HEK293T (cell line): ENCODE data around the gene OSBPL3.

ENCODE experiments used
- CTCF ChIA-PET: fragments of 350-600 bp; formaldehyde crosslinking; extraction: SDS; loops from one replicate; lab custom pipeline; 2021; ENCODE audit warnings: antibody characterized with exemption, inconsistent platforms; lab: Yijun Ruan, JAX
- POLR2A ChIA-PET: fragments of 350-600 bp; formaldehyde crosslinking; extraction: SDS; loops from one replicate; lab custom pipeline; 2020; ENCODE audit warnings: antibody characterized with exemption, inconsistent platforms; lab: Yijun Ruan, JAX
- DNase-seq: peaks from one replicate; pipeline ENCODE4 v3.0.0; 2012; ENCODE audit warnings: mixed read lengths; ENCODE audit errors: extremely low spot score
- ARNT ChIP-seq: fragments of 450-650 bp; IDR thresholded peaks from 2 replicates; pipeline ENCODE4 v1.6.1; 2017; ENCODE audit warnings: mild to moderate bottlenecking
- BHLHE40 ChIP-seq: fragments of 450-650 bp; IDR thresholded peaks from 2 replicates; pipeline ENCODE4 v1.6.1; 2016; ENCODE audit warnings: mild to moderate bottlenecking, moderate library complexity, borderline replicate concordance
- CTBP1 ChIP-seq: fragments of 450-650 bp; IDR thresholded peaks from 2 replicates; pipeline ENCODE4 v1.6.1; 2016; ENCODE audit warnings: borderline replicate concordance
- ELF4 ChIP-seq: fragments of 450-650 bp; IDR thresholded peaks from 2 replicates; pipeline ENCODE4 v1.6.1; 2017; ENCODE audit warnings: antibody characterized with exemption
- FOXA1 ChIP-seq: fragments of 450-650 bp; IDR thresholded peaks from 2 replicates; pipeline ENCODE4 v1.6.1; 2016; ENCODE audit warnings: mild to moderate bottlenecking
- FOXK2 ChIP-seq: fragments of 450-650 bp; IDR thresholded peaks from 2 replicates; pipeline ENCODE4 v1.6.1; 2016; ENCODE audit warnings: mild to moderate bottlenecking
- FOXM1 ChIP-seq: fragments of 450-650 bp; IDR thresholded peaks from 2 replicates; pipeline ENCODE4 v1.6.1; 2017; ENCODE audit warnings: mild to moderate bottlenecking, borderline replicate concordance
- HDGF ChIP-seq: fragments of 450-650 bp; IDR thresholded peaks from 2 replicates; pipeline ENCODE4 v1.6.1; 2017; ENCODE audit warnings: antibody characterized with exemption, borderline replicate concordance
- L3MBTL2 ChIP-seq: fragments of 450-650 bp; conservative IDR thresholded peaks from 2 replicates; pipeline ENCODE4 v1.6.1; 2016; ENCODE audit warnings: mild to moderate bottlenecking
- LEF1 ChIP-seq: fragments of 450-650 bp; IDR thresholded peaks from 2 replicates; pipeline ENCODE4 v1.6.1; 2017; ENCODE audit warnings: mild to moderate bottlenecking, borderline replicate concordance
- NFRKB ChIP-seq: fragments of 450-650 bp; IDR thresholded peaks from 2 replicates; pipeline ENCODE4 v1.6.1; 2016; ENCODE audit warnings: mild to moderate bottlenecking, moderate library complexity
- SP1 ChIP-seq: fragments of 450-650 bp; IDR thresholded peaks from 2 replicates; pipeline ENCODE4 v1.6.1; 2017
- SUZ12 ChIP-seq: fragments of 450-650 bp; IDR thresholded peaks from 2 replicates; pipeline ENCODE4 v1.6.1; 2016; ENCODE audit warnings: mild to moderate bottlenecking
- TARDBP ChIP-seq: fragments of 450-650 bp; IDR thresholded peaks from 2 replicates; pipeline ENCODE4 v1.6.1; 2016
- ZNF384 ChIP-seq: fragments of 450-650 bp; IDR thresholded peaks from 2 replicates; pipeline ENCODE4 v1.6.1; 2016
- TF ChIP-seq, protein P1 (sequence below): fragments of 450-650 bp; IDR thresholded peaks from 2 replicates; pipeline ENCODE4 v1.6.1; 2016

The OSBPL3 gene

DNA sequence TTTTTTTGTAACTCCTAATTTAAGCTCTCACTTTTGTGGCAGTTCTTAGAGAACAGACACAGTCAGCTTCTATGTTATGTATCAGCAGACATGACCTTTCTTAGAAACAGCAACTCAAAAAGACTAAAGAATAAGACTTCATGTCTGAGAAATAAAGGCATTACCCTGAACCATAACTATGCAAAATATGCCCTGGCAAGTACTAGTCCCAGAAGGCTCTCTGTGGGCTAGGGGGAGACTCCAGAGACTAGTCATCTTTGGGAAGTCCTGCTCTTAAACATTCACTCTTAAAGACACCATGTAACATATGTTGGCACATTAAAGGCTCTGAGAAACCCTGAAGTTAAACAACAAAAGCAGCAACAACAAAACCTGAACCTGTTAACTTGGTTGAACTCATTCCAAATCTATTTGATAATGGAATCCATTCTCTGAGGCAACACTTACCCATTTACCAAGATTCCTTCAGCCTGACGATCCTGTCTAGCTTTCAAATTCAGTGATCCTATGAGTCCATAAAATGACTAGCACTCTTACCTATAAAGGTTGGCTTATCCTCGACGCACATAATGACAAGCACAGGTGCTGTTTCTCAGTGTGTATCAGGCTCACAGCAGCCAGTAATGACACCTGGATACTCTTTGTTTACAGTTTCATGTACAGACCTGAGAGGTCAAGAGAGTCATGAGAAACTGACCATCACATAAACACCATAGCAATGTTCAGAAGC, 62.3 kb downstream of the OSBPL3 start:
- CTCF ChIA-PET, result no interaction called here
- TF ChIP-seq HDGF (no peak), CTBP1 (no peak), LEF1 (no peak), ELF4 (no peak), TARDBP (no peak), FOXA1 (no peak), FOXK2 (no peak), BHLHE40 (no peak), NFRKB (no peak)
- DNase-seq, result no peak
- POLR2A ChIA-PET, result no interaction called here

DNA sequence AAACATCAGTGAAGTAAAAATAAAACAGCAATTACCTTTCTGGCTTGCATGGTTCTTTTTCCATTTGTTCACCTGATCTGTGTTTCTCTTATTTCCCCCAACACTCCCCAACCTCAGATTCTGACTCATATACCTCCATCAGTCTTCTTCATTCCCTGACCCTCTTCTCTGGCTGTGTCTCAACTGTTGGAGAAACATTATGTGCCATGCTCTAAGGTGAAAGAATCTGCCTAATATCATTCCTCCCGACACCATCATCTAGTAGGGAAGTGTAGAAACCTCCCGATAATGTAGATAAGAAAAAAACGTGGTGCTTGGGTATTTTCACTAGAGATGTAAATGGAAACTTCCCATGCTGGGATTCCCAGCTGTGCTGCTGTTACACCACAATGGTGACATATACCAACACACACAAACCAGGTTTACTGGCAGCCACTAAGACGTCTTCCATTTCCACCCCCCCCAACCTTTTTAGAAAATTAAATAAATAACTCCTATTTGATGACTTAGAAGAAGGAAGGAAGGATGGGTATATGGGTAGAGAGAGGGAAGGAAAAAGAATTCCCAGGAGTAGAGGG, 63.4 kb downstream of the OSBPL3 start:
- TF ChIP-seq BHLHE40 (no peak), TARDBP (no peak), FOXK2 (no peak), HDGF (no peak), SUZ12 (no peak), FOXM1 (no peak)
- CTCF ChIA-PET, result no interaction called here
- POLR2A ChIA-PET, result no interaction called here
- DNase-seq, result no peak

DNA sequence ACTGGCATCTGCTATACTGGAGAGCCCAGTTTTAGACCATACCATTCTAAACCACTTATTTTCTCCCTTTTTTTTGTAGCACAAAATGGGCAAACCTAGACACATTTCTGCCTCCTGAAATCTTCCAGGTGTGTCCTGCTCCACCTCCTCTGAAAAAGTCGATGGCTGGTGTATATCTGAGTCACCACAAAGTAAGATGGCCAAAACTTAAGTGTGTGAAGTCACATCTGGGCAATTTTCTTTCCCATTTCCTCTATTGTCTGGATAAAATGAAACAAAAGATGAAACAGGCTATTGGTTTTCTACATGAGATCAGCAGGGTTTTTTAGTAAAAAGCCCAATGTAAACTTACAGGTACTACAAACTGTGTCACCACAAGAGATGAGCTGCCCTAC, 65.5 kb downstream of the OSBPL3 start:
- POLR2A ChIA-PET, result no interaction called here
- DNase-seq, result no peak
- no peak for TF ChIP-seq CTBP1
- no peak for TF ChIP-seq LEF1
- no peak for TF ChIP-seq SP1
- no peak for TF ChIP-seq BHLHE40
- TF ChIP-seq FOXA1, result no peak
- no peak for TF ChIP-seq L3MBTL2
- TF ChIP-seq, protein P1, sequence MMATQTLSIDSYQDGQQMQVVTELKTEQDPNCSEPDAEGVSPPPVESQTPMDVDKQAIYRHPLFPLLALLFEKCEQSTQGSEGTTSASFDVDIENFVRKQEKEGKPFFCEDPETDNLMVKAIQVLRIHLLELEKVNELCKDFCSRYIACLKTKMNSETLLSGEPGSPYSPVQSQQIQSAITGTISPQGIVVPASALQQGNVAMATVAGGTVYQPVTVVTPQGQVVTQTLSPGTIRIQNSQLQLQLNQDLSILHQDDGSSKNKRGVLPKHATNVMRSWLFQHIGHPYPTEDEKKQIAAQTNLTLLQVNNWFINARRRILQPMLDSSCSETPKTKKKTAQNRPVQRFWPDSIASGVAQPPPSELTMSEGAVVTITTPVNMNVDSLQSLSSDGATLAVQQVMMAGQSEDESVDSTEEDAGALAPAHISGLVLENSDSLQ, result no peak
- TF ChIP-seq HDGF, result no peak
- no peak for TF ChIP-seq NFRKB
- TF ChIP-seq TARDBP, result no peak
- CTCF ChIA-PET, result interaction anchor here (0.9 kb wide), 1 partner anchor 9 kb away, joined by 4 read pairs; no protein-coding TSS in a partner anchor

DNA sequence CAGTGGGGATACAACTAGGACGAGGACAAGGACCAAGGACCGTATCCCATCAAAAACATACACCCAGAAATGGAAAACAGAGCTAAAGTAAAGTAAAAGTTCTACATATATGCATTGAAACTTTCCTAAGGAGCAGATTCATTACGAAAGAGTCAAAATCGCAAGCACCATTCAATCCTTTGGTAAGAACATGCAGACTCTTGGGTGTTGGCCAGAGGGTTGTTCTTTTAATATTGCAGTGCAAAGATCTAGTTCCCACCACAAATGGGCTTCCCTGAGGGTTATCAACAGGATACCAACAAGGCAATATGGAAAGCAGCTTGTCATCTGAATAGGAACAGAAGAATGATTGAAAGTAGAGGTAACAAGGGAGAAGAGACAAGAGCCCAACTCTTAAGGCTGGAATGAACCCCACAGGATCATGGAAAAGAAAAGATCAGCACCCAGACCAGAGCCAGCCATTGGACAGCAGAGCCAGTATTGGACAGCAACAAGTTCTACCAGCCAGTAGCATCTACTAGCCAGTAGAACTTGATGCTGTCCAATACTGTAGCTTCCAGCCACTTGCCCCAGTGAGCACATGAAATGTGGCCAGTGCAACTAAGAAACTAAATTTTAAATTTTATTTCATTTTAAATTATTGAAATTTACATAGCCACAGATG, 66.0 kb downstream of the OSBPL3 start:
- CTCF ChIA-PET, result no interaction called here
- TF ChIP-seq ELF4 (no peak), FOXK2 (no peak), BHLHE40 (no peak), ZNF384 (no peak), FOXA1 (no peak), TARDBP (no peak), SUZ12 (no peak), ARNT (no peak)
- DNase-seq, result no peak
- POLR2A ChIA-PET, result no interaction called here

DNA sequence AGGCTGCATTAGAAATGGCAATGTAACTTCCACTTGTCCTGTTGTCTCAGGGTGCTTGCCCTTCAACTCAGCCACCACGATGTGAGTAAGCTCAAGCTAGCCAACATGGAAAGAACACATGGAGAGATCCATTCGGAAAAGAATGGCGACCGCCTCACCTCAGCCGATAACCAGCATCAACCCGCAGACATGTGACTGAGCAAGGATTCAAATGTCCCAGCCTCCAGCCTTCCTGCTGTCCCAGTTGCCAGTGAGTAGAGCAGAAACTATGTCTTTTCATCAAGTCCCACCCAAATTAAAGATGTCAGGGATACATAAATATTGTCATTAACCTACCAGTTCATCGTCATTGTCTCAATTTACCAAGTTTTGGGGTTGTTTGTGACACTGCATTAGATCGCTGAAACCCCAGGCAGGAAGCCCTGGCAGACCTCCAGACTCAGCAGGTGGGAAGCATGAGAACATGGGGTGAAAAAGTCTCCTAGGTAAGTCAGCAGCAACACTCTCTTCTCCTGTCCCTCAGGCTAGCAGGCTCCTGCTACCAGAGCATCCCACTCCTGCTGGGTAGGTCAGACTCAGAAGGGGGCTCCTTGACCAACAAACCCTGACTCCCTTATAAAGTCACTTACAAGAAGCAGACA, 67.0 kb downstream of the OSBPL3 start:
- DNase-seq, result no peak
- CTCF ChIA-PET, result no interaction called here
- POLR2A ChIA-PET, result no interaction called here
- no peak for TF ChIP-seq ELF4
- no peak for TF ChIP-seq SP1

DNA sequence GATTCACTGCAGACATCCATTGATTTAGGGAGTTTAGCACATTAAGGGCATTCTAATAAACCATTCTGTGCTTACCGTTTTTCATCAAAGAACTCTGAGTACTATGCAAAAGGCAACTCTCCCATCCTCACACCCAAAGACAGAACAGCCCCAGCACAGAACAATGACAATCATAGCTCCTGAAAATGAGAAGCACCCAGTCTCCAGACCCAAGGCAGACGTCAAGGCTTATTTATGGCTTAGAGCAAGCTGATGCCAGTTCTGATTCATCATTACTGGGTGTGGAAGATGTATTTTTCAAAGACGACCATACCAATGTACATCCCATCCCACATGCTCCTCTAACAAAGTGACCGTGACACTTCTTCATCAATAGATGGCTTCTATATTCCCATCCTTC, 67.6 kb downstream of the OSBPL3 start:
- no peak for DNase-seq
- ChIA-PET POLR2A (no interaction called here), CTCF (no interaction called here)
- TF ChIP-seq FOXK2, result no peak
- TF ChIP-seq L3MBTL2, result no peak
- no peak for TF ChIP-seq BHLHE40
- TF ChIP-seq, protein P1, result no peak
- TF ChIP-seq LEF1, result no peak
- no peak for TF ChIP-seq FOXM1
- no peak for TF ChIP-seq NFRKB

DNA sequence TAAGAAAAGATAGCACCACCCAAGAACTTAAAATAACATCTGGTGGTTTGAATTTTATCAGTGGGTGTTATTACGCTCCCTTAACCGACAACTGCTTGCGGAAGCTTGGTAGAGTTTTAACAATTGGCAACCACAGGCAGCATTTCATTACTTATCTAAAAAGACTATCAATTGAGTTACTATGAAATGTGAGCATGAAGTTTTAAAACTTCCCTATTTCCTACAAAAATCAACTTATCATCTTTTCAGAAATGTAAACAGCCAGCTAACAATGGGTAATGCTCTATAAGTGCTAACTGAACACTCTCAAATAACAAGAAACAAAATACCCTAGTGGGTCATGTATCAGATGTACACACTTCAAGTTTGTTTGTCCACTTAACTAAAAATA, 68.8 kb downstream of the OSBPL3 start:
- DNase-seq, result no peak
- CTCF ChIA-PET, result interaction anchor here (1.0 kb wide), 1 partner anchor 17 kb away, joined by 4 read pairs; no protein-coding TSS in a partner anchor
- POLR2A ChIA-PET, result no interaction called here
- TF ChIP-seq L3MBTL2 (no peak), LEF1 (no peak), TARDBP (no peak), ELF4 (no peak), CTBP1 (no peak), SUZ12 (no peak), HDGF (no peak), FOXM1 (no peak), SP1 (no peak), FOXK2 (no peak), ARNT (no peak), ZNF384 (no peak), NFRKB (no peak), FOXA1 (no peak), BHLHE40 (no peak)
- TF ChIP-seq, protein P1, result no peak
